HCT116 (cell line): ENCODE data around the gene RBP4. TPM values are rescaled to one million over a fixed set of nuclear protein-coding genes. Genes with fewer than 3 reads are reported as not detected.

Experiments
- ATAC-seq: fragments of 200-7000 bp; cut with Tn5 transposase; 2 replicates; pipeline ENCODE4 v1.9.1; 2020; ENCODE audit warnings: mild to moderate bottlenecking, moderate library complexity
- BruUV-seq: library from RNA; stranded (reverse); fragments of 400-500 nt; replicated peaks from 2 replicates; lab custom pipeline; 2021; lab: Mats Ljungman, UMichigan
- CTCF ChIA-PET: fragments of 300-600 bp; sonication (Branson Sonifier 250); formaldehyde crosslinking; loops from one replicate; lab custom pipeline; 2021; ENCODE audit warnings: antibody characterized with exemption; lab: Charles Lee
- POLR2A ChIA-PET: fragments of 300-600, 350-600 bp; sonication (Branson Sonifier 250); formaldehyde crosslinking; loops from one replicate; lab custom pipeline; 2021; ENCODE audit warnings: antibody characterized with exemption; lab: Charles Lee
- RAD21 ChIA-PET, 2 experiments: fragments of 300-600 bp; sonication (Branson Sonifier 250); formaldehyde crosslinking; loops; one replicate each; lab custom pipeline; 2023; ENCODE audit warnings: low total read pairs in 2 of 2; ENCODE audit not compliant: uncharacterized antibody in 2 of 2, unreplicated experiment in 2 of 2, low non-redundant PET in 1 of 2; lab: Charles Lee
- DNase-seq: peaks from one replicate; pipeline ENCODE4 v3.0.0-alpha.2; 2010; ENCODE audit warnings: low read depth, low spot score
- H2AFZ ChIP-seq: fragments of 200-600 bp; shearing (Covaris generic), sonication (generic); 2 replicates; pipeline ENCODE4 v1.6.1; 2017; ENCODE audit warnings: low read depth, mixed run types, mixed read lengths, antibody characterized with exemption, low read length; ENCODE audit not compliant: poor library complexity, severe bottlenecking
- H3K27ac ChIP-seq: 2 replicates; pipeline ENCODE4 v1.5.1; 2012; ENCODE audit warnings: low read depth, low read length
- H3K27me3 ChIP-seq: fragments of 200-600 bp; sonication (generic); 2 replicates; pipeline ENCODE4 v1.6.1; 2016; ENCODE audit warnings: mixed run types, low read length, mixed read lengths; ENCODE audit not compliant: insufficient read depth
- H3K36me3 ChIP-seq, 2 experiments: fragments of 200-500 bp in 1 of 2; fragments of 200-600 bp in 1 of 2; sonication (Bioruptor generic) in 1 of 2; sonication (generic) in 1 of 2; 2 replicates each; pipeline versions ENCODE4 v1.5.1 to v1.6.1; 2014 to 2016; ENCODE audit warnings: low read length in 2 of 2, inconsistent platforms in 1 of 2, mixed read lengths in 1 of 2, mixed run types in 1 of 2; ENCODE audit not compliant: insufficient read depth in 2 of 2, control insufficient read depth in 1 of 2
- H3K4me1 ChIP-seq, 2 experiments: fragments of 200-600 bp in 1 of 2; sonication (generic) in 1 of 2; 2 replicates each; pipeline versions ENCODE4 v1.5.1 to v1.6.1; 2012 to 2017; ENCODE audit warnings: low read length in 2 of 2, inconsistent platforms in 1 of 2, mild to moderate bottlenecking in 1 of 2, mixed read lengths in 1 of 2, mixed run types in 1 of 2, moderate library complexity in 1 of 2; ENCODE audit not compliant: insufficient read depth in 2 of 2, control insufficient read depth in 1 of 2
- H3K4me2 ChIP-seq: fragments of 200-600 bp; sonication (generic); 2 replicates; pipeline ENCODE4 v1.6.1; 2017; ENCODE audit warnings: mixed run types, low read length, mixed read lengths
- H3K4me3 ChIP-seq, 2 experiments: fragments of 200-600 bp in 1 of 2; sonication (generic) in 1 of 2; replicated peaks in 1 of 2; 2 replicates each; pipeline ENCODE4 v1.5.1; 2011 to 2016; ENCODE audit warnings: low read length in 2 of 2, control low read depth in 1 of 2, low read depth in 1 of 2, mild to moderate bottlenecking in 1 of 2, mixed read lengths in 1 of 2, mixed run types in 1 of 2
- H3K79me2 ChIP-seq: fragments of 200-600 bp; sonication (generic); 2 replicates; pipeline ENCODE4 v1.6.1; 2017; ENCODE audit warnings: mild to moderate bottlenecking, mixed run types, low read length, moderate library complexity, mixed read lengths; ENCODE audit not compliant: insufficient read depth
- H3K9ac ChIP-seq: fragments of 200-600 bp; sonication (generic); 2 replicates; pipeline ENCODE4 v1.6.1; 2016; ENCODE audit warnings: low read length, mixed read lengths
- H3K9me2 ChIP-seq: fragments of 200-600 bp; sonication (generic), shearing (Covaris generic); 2 replicates; pipeline ENCODE4 v1.6.1; 2017; ENCODE audit warnings: mixed run types, mild to moderate bottlenecking, moderate library complexity; ENCODE audit not compliant: insufficient read depth
- H3K9me3 ChIP-seq, 2 experiments: fragments of 200-500 bp in 1 of 2; fragments of 200-600 bp in 1 of 2; sonication (Bioruptor generic) in 1 of 2; sonication (generic) in 1 of 2; 2 replicates each; pipeline ENCODE4 v1.6.1; 2014 to 2017; ENCODE audit warnings: low read length in 2 of 2, mixed read lengths in 2 of 2, inconsistent platforms in 1 of 2, low read depth in 1 of 2, mild to moderate bottlenecking in 1 of 2, mixed run types in 1 of 2, moderate library complexity in 1 of 2; ENCODE audit not compliant: control insufficient read depth in 1 of 2, insufficient read depth in 1 of 2
- H4K20me1 ChIP-seq: fragments of 200-600 bp; sonication (generic), shearing (Covaris generic); 2 replicates; pipeline ENCODE4 v1.6.1; 2017; ENCODE audit warnings: mixed run types, mild to moderate bottlenecking, moderate library complexity; ENCODE audit not compliant: insufficient read depth
- ATF3 ChIP-seq: IDR thresholded peaks from 2 replicates; pipeline ENCODE4 v1.6.1; 2012
- CBX3 ChIP-seq: IDR thresholded peaks from 2 replicates; pipeline ENCODE4 v1.6.1; 2012; ENCODE audit warnings: low read depth
- ELF1 ChIP-seq: IDR thresholded peaks from 2 replicates; pipeline ENCODE4 v1.6.1; 2012; ENCODE audit warnings: low read depth, borderline replicate concordance
- EZH2phosphoT487 ChIP-seq: fragments of 200-600 bp; IDR thresholded peaks from 2 replicates; pipeline ENCODE4 v1.6.1; 2018; ENCODE audit warnings: antibody characterized with exemption, borderline replicate concordance
- SIN3A ChIP-seq: IDR thresholded peaks from 2 replicates; pipeline ENCODE4 v1.6.1; 2012; ENCODE audit warnings: low read depth
- SP1 ChIP-seq: IDR thresholded peaks from 2 replicates; pipeline ENCODE4 v1.6.1; 2012; ENCODE audit warnings: low read depth
- SRF ChIP-seq: IDR thresholded peaks from 2 replicates; pipeline ENCODE4 v1.6.1; 2012; ENCODE audit warnings: low read depth
- TCF7L2 ChIP-seq: IDR thresholded peaks from 2 replicates; pipeline ENCODE4 v1.7.0; 2011; ENCODE audit warnings: borderline replicate concordance, inconsistent platforms; ENCODE audit not compliant: insufficient read depth, insufficient read length; ENCODE audit errors: extremely low read depth
- YY1 ChIP-seq: IDR thresholded peaks from 2 replicates; pipeline ENCODE4 v1.6.1; 2011; ENCODE audit warnings: low read length, low read depth, moderate library complexity, mild to moderate bottlenecking; ENCODE audit not compliant: insufficient replicate concordance; ENCODE audit errors: extremely low read depth
- ZFX ChIP-seq: fragments of 450-650 bp; IDR thresholded peaks from 2 replicates; pipeline ENCODE4 v1.6.1; 2017
- ZNF274 ChIP-seq: fragments of 200-500 bp; sonication (Bioruptor generic); IDR thresholded peaks from 2 replicates; pipeline ENCODE4 v1.6.1; 2014; ENCODE audit warnings: mild to moderate bottlenecking, low read depth, low read length, inconsistent platforms
- intact Hi-C: fragments of 100-400 bp; cut with micrococcal nuclease; formaldehyde crosslinking; loops from 2 replicates; pipeline ENCODE4 v1.10.0; 2022
- total RNA-seq: library from RNA; stranded (reverse); gene quantifications from one replicate; pipeline ENCODE4 v1.2.1, GENCODE V29; 2021; ENCODE audit not compliant: unreplicated experiment
- TF ChIP-seq, protein P1 (sequence below): IDR thresholded peaks from 2 replicates; pipeline ENCODE4 v1.6.1; 2011; ENCODE audit warnings: mild to moderate bottlenecking, low read length, moderate library complexity; ENCODE audit not compliant: insufficient replicate concordance; ENCODE audit errors: extremely low read depth

Gene RBP4
- total RNA-seq, 1 experiment from 2014 or later: 2.4 TPM

DNA sequence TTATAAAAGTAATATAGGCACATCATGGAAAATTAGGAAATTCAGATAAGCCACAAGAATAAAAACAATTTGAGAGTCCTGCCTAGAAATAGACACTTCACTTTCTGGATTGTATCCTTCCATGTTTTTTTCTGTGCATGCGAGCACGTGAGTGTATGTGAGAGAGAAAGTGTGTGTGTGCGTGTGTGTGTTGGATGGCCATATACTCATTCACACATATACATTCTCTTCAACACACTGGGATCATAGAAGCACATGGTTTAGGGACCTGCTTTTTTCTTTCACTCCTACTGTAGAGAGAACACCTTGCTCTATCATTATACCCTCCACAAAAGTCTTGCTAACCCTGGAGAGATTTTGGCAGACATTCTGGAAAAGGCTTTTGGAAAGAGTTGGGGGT lies 27.1 kb downstream of the RBP4 start (continued):
- no peak for TF ChIP-seq YY1

DNA sequence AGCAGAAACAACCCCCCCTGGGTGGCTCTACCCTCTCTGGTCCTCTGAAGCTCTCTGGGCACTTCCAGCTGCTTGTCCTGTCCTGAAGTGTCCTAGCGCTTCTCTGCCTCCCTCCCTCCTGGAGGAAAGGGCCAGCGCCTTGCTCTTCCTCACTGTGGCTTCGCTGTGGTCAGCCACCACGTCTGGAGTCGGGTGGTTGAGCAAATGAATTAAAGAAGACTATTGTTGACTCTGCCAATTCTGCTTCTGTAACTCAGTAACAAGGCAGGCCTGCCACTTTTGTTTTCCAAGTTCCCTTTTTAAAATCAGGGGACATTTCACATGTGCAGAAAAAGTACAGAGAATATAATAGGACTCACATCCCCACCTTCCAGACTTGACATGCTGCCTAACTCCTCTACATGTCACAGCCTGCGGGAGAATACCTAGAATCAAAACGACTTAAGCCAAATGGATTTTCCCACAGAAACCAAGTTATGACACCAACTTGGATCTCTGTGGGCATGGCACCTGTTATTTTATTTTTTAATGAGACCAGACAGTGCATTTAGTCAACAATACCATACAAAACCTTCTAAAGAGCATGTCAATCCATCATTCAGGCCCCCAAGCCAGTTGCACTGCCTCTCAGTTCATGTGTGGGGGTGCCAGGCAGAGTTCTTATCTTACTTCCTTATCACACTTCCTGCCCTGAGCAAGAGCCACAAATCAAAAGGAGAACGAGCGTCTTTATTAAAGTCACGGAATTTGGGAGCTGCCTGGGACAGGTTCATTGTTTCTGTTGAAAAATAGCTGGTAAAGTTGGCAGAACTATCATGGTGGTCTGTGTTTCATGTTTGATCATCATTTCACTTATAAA lies 27.8 kb downstream of the RBP4 start:
- ChIA-PET CTCF (no interaction called here), RAD21 (no interaction called here), POLR2A (no interaction called here)
- H3K9me3 ChIP-seq: no peaks in the 10 kb centered on the region
- H3K4me1 ChIP-seq: peaks cover 0 to 8% of the 10 kb centered on the region in 2 experiments; a peak in 2 of 4 replicates
- BruUV-seq: no TSS peak
- H3K9ac ChIP-seq: no peak overlapping the region
- no peak overlapping the region for H3K4me3 ChIP-seq
- intact Hi-C loops: no loop called here
- no peak overlapping the region for H3K4me2 ChIP-seq
- ATAC-seq (no peak), DNase-seq (no peak)
- no peaks in the 10 kb centered on the region for H3K27me3 ChIP-seq
- H2AFZ ChIP-seq: no peak overlapping the region
- no peak overlapping the region for H3K27ac ChIP-seq
- H4K20me1 ChIP-seq: no peaks in the 10 kb centered on the region
- no peaks in the 10 kb centered on the region for H3K36me3 ChIP-seq
- TF ChIP-seq, protein P1, sequence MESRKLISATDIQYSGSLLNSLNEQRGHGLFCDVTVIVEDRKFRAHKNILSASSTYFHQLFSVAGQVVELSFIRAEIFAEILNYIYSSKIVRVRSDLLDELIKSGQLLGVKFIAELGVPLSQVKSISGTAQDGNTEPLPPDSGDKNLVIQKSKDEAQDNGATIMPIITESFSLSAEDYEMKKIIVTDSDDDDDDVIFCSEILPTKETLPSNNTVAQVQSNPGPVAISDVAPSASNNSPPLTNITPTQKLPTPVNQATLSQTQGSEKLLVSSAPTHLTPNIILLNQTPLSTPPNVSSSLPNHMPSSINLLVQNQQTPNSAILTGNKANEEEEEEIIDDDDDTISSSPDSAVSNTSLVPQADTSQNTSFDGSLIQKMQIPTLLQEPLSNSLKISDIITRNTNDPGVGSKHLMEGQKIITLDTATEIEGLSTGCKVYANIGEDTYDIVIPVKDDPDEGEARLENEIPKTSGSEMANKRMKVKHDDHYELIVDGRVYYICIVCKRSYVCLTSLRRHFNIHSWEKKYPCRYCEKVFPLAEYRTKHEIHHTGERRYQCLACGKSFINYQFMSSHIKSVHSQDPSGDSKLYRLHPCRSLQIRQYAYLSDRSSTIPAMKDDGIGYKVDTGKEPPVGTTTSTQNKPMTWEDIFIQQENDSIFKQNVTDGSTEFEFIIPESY: no peak
- TF ChIP-seq SIN3A (no peak), SP1 (no peak), SRF (no peak), ZFX (no peak), EZH2phosphoT487 (no peak), TCF7L2 (no peak), ATF3 (no peak), ELF1 (no peak), ZNF274 (no peak), CBX3 (no peak)
- no peaks in the 10 kb centered on the region for H3K9me2 ChIP-seq
- H3K79me2 ChIP-seq: no peaks in the 10 kb centered on the region
